Measurements from ENCODE around the gene DAG1. TPM values are rescaled to one million over a fixed set of nuclear protein-coding genes. Genes with fewer than 3 reads are reported as not detected.
"Not testable (repeated sequence)": the region's sequence is repeated elsewhere in the genome, so short reads cannot be mapped to it uniquely, and the experiment has no call there.

DAG1 gene
- total and polyA plus RNA-seq, 7 donors, result 35.1 to 159 (median 73.2) TPM

DNA sequence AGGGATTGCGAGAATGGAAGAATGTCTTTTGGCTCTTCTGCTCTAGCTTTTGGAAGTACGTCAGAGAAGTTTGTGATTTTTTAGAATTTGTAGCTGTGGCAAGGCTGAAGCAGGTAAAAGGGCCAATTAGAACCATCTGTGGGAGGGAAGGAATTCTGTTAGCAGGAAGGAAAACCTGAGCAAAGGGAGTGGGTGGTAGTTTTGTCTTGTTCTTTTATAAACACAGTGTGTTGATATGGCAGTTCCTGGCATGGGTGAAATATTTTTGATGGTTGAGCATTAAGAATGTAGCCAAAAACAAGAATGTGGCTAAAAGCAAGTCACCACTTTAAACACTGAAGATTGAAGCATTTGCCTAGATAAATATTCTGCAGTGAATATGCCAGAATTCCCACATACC, 23.8 kb downstream of the DAG1 start:
- Histone ChIP-seq H3K9me3 (no peaks in the 10 kb centered on the region), H3K4me3 (no peak overlapping the region), H3K27me3 (ENCODE audit: insufficient read depth in 3 of 3, low read length in 2 of 3) (no peaks in the 10 kb centered on the region), H3K4me1 (peaks cover 48% of the 10 kb centered on the region), H3K36me3 (ENCODE audit: insufficient read depth in 1 of 2, low read depth in 1 of 2) (peaks cover 0 to 29% of the 10 kb centered on the region in 2 donors), H3K27ac (peak overlapping the region; percentile 98)
- no peak for DNase-seq
- intact Hi-C loops (cut with DNase I), result no loop called here
- WGBS, 3 donors, result 54 to 59% (median 54%) methylated on average over 2 of the region's 2 CpGs
- TF ChIP-seq, protein P1, sequence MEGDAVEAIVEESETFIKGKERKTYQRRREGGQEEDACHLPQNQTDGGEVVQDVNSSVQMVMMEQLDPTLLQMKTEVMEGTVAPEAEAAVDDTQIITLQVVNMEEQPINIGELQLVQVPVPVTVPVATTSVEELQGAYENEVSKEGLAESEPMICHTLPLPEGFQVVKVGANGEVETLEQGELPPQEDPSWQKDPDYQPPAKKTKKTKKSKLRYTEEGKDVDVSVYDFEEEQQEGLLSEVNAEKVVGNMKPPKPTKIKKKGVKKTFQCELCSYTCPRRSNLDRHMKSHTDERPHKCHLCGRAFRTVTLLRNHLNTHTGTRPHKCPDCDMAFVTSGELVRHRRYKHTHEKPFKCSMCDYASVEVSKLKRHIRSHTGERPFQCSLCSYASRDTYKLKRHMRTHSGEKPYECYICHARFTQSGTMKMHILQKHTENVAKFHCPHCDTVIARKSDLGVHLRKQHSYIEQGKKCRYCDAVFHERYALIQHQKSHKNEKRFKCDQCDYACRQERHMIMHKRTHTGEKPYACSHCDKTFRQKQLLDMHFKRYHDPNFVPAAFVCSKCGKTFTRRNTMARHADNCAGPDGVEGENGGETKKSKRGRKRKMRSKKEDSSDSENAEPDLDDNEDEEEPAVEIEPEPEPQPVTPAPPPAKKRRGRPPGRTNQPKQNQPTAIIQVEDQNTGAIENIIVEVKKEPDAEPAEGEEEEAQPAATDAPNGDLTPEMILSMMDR (IDR thresholded peaks at IDR 0.05), result no peak
- ATAC-seq, result no peak

DNA sequence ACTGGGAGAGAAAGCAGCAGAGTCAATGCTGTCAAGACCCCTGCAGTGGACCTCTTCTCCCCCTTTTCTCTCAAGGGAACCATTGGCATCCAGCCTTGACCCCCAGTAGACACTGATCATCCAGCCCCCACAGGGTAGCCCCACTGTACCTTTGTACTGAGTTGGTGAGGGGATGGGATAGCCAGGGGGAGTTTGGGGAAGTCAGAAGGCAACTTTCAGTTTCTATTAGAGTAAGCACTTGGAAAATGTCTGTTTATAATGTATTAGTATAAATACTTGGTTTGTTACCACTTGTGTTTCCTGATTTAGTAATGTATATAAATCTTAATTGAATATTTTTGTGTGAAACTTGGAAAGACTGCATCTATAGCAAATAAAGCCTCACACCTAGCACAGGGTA, 25.0 kb downstream of the DAG1 start:
- ATAC-seq (no peak), DNase-seq (no peak)
- intact Hi-C loops (cut with DNase I), result no loop called here
- peak overlapping the region; percentile 98 for H3K27ac ChIP-seq
- peaks cover 59% of the 10 kb centered on the region for H3K4me1 ChIP-seq
- H3K36me3 ChIP-seq (ENCODE audit: insufficient read depth in 1 of 2, low read depth in 1 of 2), result peaks cover 0 to 23% of the 10 kb centered on the region in 2 donors
- H3K9me3 ChIP-seq, result no peaks in the 10 kb centered on the region
- TF ChIP-seq, protein P1 (IDR thresholded peaks at IDR 0.05), result no peak
- no peaks in the 10 kb centered on the region for H3K27me3 ChIP-seq (ENCODE audit: insufficient read depth in 3 of 3, low read length in 2 of 3)
- H3K4me3 ChIP-seq, result no peak overlapping the region

DNA sequence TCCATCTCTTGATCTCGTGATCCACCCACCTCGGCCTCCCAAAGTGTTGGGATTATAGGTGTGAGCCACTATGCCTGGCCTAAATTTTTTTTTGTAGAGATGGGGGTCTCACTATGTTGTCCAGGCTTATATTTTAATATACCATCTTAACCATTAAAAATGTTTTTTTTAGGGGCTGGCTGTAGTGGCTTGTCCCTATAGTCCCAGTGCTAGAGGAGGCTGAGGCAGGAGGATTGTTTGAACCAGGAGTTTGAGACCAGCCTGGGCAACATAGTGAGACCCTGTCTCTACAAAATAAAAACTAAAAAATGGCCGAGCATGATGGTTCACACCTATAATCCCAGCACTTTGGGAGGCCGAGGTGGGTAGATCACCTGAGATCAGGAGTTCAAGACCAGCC, 26.8 kb downstream of the DAG1 start:
- 71 to 96% (median 82%) methylated on average over 4 of the region's 4 CpGs for WGBS, 3 donors
- DNase-seq; intact Hi-C loops (cut with DNase I); H3K4me3 ChIP-seq; ATAC-seq; H3K27me3 ChIP-seq (ENCODE audit: insufficient read depth in 3 of 3, low read length in 2 of 3); H3K9me3 ChIP-seq: not testable (repeated sequence)
- H3K27ac ChIP-seq, result peak overlapping the region; percentile 98
- peaks cover 0 to 16% of the 10 kb centered on the region in 2 donors for H3K36me3 ChIP-seq (ENCODE audit: insufficient read depth in 1 of 2, low read depth in 1 of 2)
- H3K4me1 ChIP-seq, result peaks cover 72% of the 10 kb centered on the region

DNA sequence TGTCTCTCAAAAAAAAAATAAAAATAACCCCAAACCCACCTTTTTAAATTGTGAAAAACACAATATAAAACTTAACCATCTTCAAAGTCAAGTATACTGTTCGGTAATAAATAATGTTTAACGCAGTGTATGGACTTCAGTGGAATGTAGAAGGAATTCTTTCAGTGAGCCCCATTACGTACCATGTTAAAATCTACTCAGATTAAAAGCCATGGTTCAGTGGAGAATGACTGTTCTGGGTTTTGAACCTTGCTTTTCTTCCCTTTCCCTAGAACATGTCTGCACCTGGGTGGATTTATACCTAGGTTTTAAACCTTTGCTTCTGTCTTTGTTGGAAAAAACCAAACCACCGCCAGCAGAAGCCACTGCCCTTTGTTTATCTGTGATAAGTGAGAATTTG, 27.5 kb downstream of the DAG1 start:
- intact Hi-C loops (cut with DNase I), result no loop called here
- WGBS, 3 donors, result 65 to 86% (median 69%) methylated on average over 4 of the region's 4 CpGs
- H3K4me3 ChIP-seq, result no peak overlapping the region
- no peaks in the 10 kb centered on the region for H3K9me3 ChIP-seq
- H3K27me3 ChIP-seq (ENCODE audit: insufficient read depth in 3 of 3, low read length in 2 of 3), result no peaks in the 10 kb centered on the region
- peak overlapping the region; percentile 98 for H3K27ac ChIP-seq
- peaks cover 72% of the 10 kb centered on the region for H3K4me1 ChIP-seq
- ATAC-seq, result no peak
- peaks cover 0 to 13% of the 10 kb centered on the region in 2 donors for H3K36me3 ChIP-seq (ENCODE audit: insufficient read depth in 1 of 2, low read depth in 1 of 2)
- no peak for DNase-seq
- TF ChIP-seq, protein P1 (IDR thresholded peaks at IDR 0.05), result no peak

DNA sequence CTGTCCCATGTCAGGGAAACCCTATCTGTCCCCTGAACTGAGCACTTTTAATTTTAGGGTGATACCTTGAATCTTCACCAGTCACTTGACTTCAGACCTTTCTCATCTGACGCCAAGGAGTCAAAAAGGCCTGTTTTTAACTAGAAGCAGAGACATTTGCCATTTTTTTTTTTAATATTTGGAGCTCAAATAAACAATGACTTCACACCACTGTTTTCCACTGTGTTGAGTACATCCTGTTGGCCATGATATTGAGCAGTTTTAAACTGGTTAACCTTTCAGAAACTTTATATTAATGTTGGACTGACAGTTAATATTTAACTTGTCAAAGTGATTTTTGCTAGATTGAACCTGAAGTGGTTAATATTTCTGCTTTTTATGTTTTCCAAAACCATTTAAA, 28.2 kb downstream of the DAG1 start:
- H3K27me3 ChIP-seq (ENCODE audit: insufficient read depth in 3 of 3, low read length in 2 of 3), result no peaks in the 10 kb centered on the region
- 33 to 51% (median 42%) methylated on average over 1 of the region's 1 CpG for WGBS, 3 donors
- DNase-seq, result no peak
- no peak overlapping the region for H3K4me3 ChIP-seq
- no peak for ATAC-seq
- H3K4me1 ChIP-seq, result peaks cover 70% of the 10 kb centered on the region
- peak overlapping the region; percentile 98 for H3K27ac ChIP-seq
- intact Hi-C loops (cut with DNase I), result no loop called here
- H3K9me3 ChIP-seq, result no peaks in the 10 kb centered on the region
- TF ChIP-seq, protein P1 (IDR thresholded peaks at IDR 0.05), result no peak
- peaks cover 0 to 6% of the 10 kb centered on the region in 2 donors for H3K36me3 ChIP-seq (ENCODE audit: insufficient read depth in 1 of 2, low read depth in 1 of 2)

All from psoas muscle (tissue), 8 donors.